ENCODE measurements around the gene VEGFD. TPM values are rescaled to one million over a fixed set of nuclear protein-coding genes. Genes with fewer than 3 reads are reported as not detected.
A peak's percentile ranks its signal among the peaks of the same experiment; 100 is the strongest.

The VEGFD gene
- total RNA-seq, 1 experiment from 2014 or later, result not detected

- Mint-ChIP-seq H3K27me3 (ENCODE audit: insufficient read depth, unreplicated experiment) (peaks cover 47% of the 10 kb centered on the region), H3K9me3 (ENCODE audit: unreplicated experiment) (no peaks in the 10 kb centered on the region), H3K4me3 (ENCODE audit: unreplicated experiment) (no peak overlapping the region), H3K4me1 (ENCODE audit: insufficient read depth, unreplicated experiment) (no peaks in the 10 kb centered on the region), H3K27ac (ENCODE audit: low read depth, unreplicated experiment) (no peak overlapping the region), H3K36me3 (ENCODE audit: insufficient read depth, unreplicated experiment) (no peaks in the 10 kb centered on the region)
- TF ChIP-seq CTCF (IDR thresholded peaks at IDR 0.05; ENCODE audit: unreplicated experiment), result no peak
- no peak for DNase-seq (ENCODE audit: unreplicated experiment)
- intact Hi-C loops (cut with micrococcal nuclease), result no loop called here
- POLR2A ChIA-PET, result interaction anchor here (0.6 to 2.0 kb wide), 3 partner anchors 116 to 119 kb away, joined by 3 to 8 read pairs (median 5); no protein-coding TSS in a partner anchor
- CTCF ChIA-PET, result interaction anchor here (0.5 to 14.6 kb wide), 23 partner anchors 11 to 1862 kb away, joined by 3 to 353 read pairs (median 9); partner anchors contain the start of genes BMX and PIR
- no TSS peak for BruUV-seq (replicated peaks)
Measured at GRCh38 chrX:15350329-15350996, 33.8 kb downstream of the VEGFD start.

DNA sequence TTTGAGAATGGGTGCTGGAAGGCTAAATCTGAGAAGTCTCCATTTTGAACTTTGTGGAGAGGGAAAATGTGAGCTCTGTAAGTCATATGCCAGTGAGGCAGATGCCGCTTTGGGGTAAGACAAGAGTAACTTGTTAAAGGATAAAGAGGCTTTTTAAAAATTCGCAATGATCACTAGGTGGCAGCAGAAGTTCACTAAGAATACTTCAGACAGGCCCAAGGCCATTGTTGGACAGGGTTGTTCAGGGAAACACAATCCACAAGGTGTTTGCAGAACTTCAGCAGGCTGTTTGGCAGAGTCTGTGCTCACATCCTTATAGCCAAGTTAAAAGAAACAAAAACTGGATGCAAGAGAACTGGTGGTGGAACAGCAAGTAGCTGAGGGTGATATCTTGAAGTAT is 35.2 kb downstream of the VEGFD start:
- DNase-seq (ENCODE audit: unreplicated experiment), result peak; percentile 75
- no peaks in the 10 kb centered on the region for H3K4me1 Mint-ChIP-seq (ENCODE audit: insufficient read depth, unreplicated experiment)
- H3K4me3 Mint-ChIP-seq (ENCODE audit: unreplicated experiment), result no peak overlapping the region
- no TSS peak for BruUV-seq (replicated peaks)
- H3K36me3 Mint-ChIP-seq (ENCODE audit: insufficient read depth, unreplicated experiment), result no peaks in the 10 kb centered on the region
- no peaks in the 10 kb centered on the region for H3K9me3 Mint-ChIP-seq (ENCODE audit: unreplicated experiment)
- intact Hi-C loops (cut with micrococcal nuclease), result loop anchor here (1.0 kb wide), 2 partner anchors 119 to 216 kb away; no protein-coding TSS in a partner anchor
- H3K27ac Mint-ChIP-seq (ENCODE audit: low read depth, unreplicated experiment), result no peak overlapping the region
- peak; percentile 56 for TF ChIP-seq CTCF (IDR thresholded peaks at IDR 0.05; ENCODE audit: unreplicated experiment)
- CTCF ChIA-PET, result interaction anchor here (0.6 to 14.6 kb wide), 63 partner anchors 10 to 1662 kb away, joined by 3 to 353 read pairs (median 4); partner anchors contain the start of genes BMX and PIR
- POLR2A ChIA-PET, result interaction anchor here (1.0 to 2.0 kb wide), 5 partner anchors 16 to 144 kb away, joined by 3 to 8 read pairs (median 4); partner anchors contain the start of gene PIR
- peaks cover 53% of the 10 kb centered on the region for H3K27me3 Mint-ChIP-seq (ENCODE audit: insufficient read depth, unreplicated experiment)

- no peaks in the 10 kb centered on the region for H3K36me3 Mint-ChIP-seq (ENCODE audit: insufficient read depth, unreplicated experiment)
- intact Hi-C loops (cut with micrococcal nuclease), result no loop called here
Measured at GRCh38 chrX:15345976-15346375, 38.2 kb downstream of the VEGFD start.

More at GRCh38 chrX:15345976-15346375, 38.2 kb downstream of the VEGFD start:
- H3K4me3 Mint-ChIP-seq (ENCODE audit: unreplicated experiment), result no peak overlapping the region
- TF ChIP-seq CTCF (IDR thresholded peaks at IDR 0.05; ENCODE audit: unreplicated experiment), result no peak
- no TSS peak for BruUV-seq (replicated peaks)
- peaks cover 6% of the 10 kb centered on the region for H3K4me1 Mint-ChIP-seq (ENCODE audit: insufficient read depth, unreplicated experiment)
- H3K27me3 Mint-ChIP-seq (ENCODE audit: insufficient read depth, unreplicated experiment), result peaks cover 55% of the 10 kb centered on the region
- ChIA-PET POLR2A (interaction anchor here (1.0 kb wide), 1 partner anchor 43 kb away, joined by 3 read pairs; no protein-coding TSS in a partner anchor), CTCF (interaction anchor here (0.6 to 14.6 kb wide), 6 partner anchors 45 to 219 kb away, joined by 3 to 353 read pairs (median 10); no protein-coding TSS in a partner anchor)
- no peak overlapping the region for H3K27ac Mint-ChIP-seq (ENCODE audit: low read depth, unreplicated experiment)
- H3K9me3 Mint-ChIP-seq (ENCODE audit: unreplicated experiment), result no peaks in the 10 kb centered on the region
- DNase-seq (ENCODE audit: unreplicated experiment), result no peak
